DOHH2 (cell line): ENCODE data around the gene EPS15.

Source experiments
- H3F3A ChIP-seq: fragments of 200-600 bp; sonication (generic), shearing (Covaris generic); 2 replicates; pipeline ENCODE4 v1.6.0; 2016; ENCODE audit warnings: antibody characterized with exemption, mild to moderate bottlenecking; ENCODE audit not compliant: control insufficient read depth, insufficient read depth
- H3K27ac ChIP-seq: fragments of 200-600 bp; sonication (generic); 2 replicates; pipeline ENCODE4 v1.5.1; 2014; ENCODE audit warnings: low read depth, mild to moderate bottlenecking, low read length, moderate library complexity
- H3K27me3 ChIP-seq: fragments of 200-600 bp; sonication (generic); 2 replicates; pipeline ENCODE4 v1.6.1; 2014; ENCODE audit warnings: mild to moderate bottlenecking, low read length, mixed read lengths; ENCODE audit not compliant: control insufficient read depth
- H3K36me3 ChIP-seq: fragments of 200-600 bp; sonication (generic); 2 replicates; pipeline ENCODE4 v1.6.1; 2014; ENCODE audit warnings: mild to moderate bottlenecking, low read length, moderate library complexity, mixed read lengths; ENCODE audit not compliant: control insufficient read depth
- H3K4me1 ChIP-seq: fragments of 200-600 bp; sonication (generic); 2 replicates; pipeline ENCODE4 v1.6.1; 2014; ENCODE audit warnings: mild to moderate bottlenecking, low read length, mixed read lengths; ENCODE audit not compliant: control insufficient read depth
- H3K4me2 ChIP-seq: fragments of 200-600 bp; sonication (generic); 2 replicates; pipeline ENCODE4 v1.6.0; 2014; ENCODE audit warnings: mild to moderate bottlenecking, low read length, moderate library complexity
- H3K4me3 ChIP-seq: fragments of 200-600 bp; sonication (generic); 2 replicates; pipeline ENCODE4 v1.5.1; 2014; ENCODE audit warnings: mild to moderate bottlenecking, low read length, mixed read lengths
- H3K79me2 ChIP-seq: fragments of 200-600 bp; sonication (generic); 2 replicates; pipeline ENCODE4 v1.6.1; 2014; ENCODE audit warnings: mild to moderate bottlenecking, low read length, mixed read lengths; ENCODE audit not compliant: control insufficient read depth
- H3K9me2 ChIP-seq: fragments of 200-600 bp; sonication (generic); replicated peaks from 2 replicates; pipeline ENCODE4 v1.6.1; 2014; ENCODE audit warnings: mild to moderate bottlenecking, low read length, mixed read lengths; ENCODE audit not compliant: control insufficient read depth
- H3K9me3 ChIP-seq: fragments of 200-600 bp; sonication (generic); 2 replicates; pipeline ENCODE4 v1.6.1; 2014; ENCODE audit warnings: antibody characterized with exemption, low read length, mixed read lengths; ENCODE audit not compliant: control insufficient read depth, insufficient read depth
- H4K20me1 ChIP-seq: fragments of 200-600 bp; sonication (generic); 2 replicates; pipeline ENCODE4 v1.6.0; 2014; ENCODE audit warnings: low read depth, mild to moderate bottlenecking, antibody characterized with exemption, low read length, moderate library complexity; ENCODE audit not compliant: control insufficient read depth, insufficient read depth
- EZH2phosphoT487 ChIP-seq: fragments of 200-600 bp; sonication (generic); IDR thresholded peaks from 2 replicates; pipeline ENCODE4 v1.6.1; 2017; ENCODE audit warnings: borderline replicate concordance, mild to moderate bottlenecking, antibody characterized with exemption, low read length, moderate library complexity, mixed read lengths
- TF ChIP-seq, protein P1 (sequence below): fragments of 200-600 bp; sonication (generic); IDR thresholded peaks from one replicate; pipeline ENCODE4 v1.5.1; 2014; ENCODE audit warnings: antibody characterized with exemption, mild to moderate bottlenecking, low read depth, low read length; ENCODE audit not compliant: poor library complexity, severe bottlenecking

Gene EPS15

GRCh38 chr1:51515312-51515960 lies 3.6 kb downstream of the EPS15 start:
- Histone ChIP-seq H3K4me2 (peak overlapping the region; percentile 82), H3K9me2 (no peaks in the 10 kb centered on the region), H3K27me3 (no peaks in the 10 kb centered on the region), H3K79me2 (peaks cover 95% of the 10 kb centered on the region), H4K20me1 (0 out of 2 replicates have a peak, but pooled peaks cover 10% of the 10 kb centered on the region), H3K9me3 (no peaks in the 10 kb centered on the region), H3K4me3 (peak overlapping the region; percentile 95), H3F3A (peaks cover 50% of the 10 kb centered on the region), H3K4me1 (peaks cover 75% of the 10 kb centered on the region), H3K27ac (peak overlapping the region; percentile 99), H3K36me3 (peaks cover 22% of the 10 kb centered on the region)
- TF ChIP-seq, protein P1, sequence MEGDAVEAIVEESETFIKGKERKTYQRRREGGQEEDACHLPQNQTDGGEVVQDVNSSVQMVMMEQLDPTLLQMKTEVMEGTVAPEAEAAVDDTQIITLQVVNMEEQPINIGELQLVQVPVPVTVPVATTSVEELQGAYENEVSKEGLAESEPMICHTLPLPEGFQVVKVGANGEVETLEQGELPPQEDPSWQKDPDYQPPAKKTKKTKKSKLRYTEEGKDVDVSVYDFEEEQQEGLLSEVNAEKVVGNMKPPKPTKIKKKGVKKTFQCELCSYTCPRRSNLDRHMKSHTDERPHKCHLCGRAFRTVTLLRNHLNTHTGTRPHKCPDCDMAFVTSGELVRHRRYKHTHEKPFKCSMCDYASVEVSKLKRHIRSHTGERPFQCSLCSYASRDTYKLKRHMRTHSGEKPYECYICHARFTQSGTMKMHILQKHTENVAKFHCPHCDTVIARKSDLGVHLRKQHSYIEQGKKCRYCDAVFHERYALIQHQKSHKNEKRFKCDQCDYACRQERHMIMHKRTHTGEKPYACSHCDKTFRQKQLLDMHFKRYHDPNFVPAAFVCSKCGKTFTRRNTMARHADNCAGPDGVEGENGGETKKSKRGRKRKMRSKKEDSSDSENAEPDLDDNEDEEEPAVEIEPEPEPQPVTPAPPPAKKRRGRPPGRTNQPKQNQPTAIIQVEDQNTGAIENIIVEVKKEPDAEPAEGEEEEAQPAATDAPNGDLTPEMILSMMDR: no peak
- no peak for TF ChIP-seq EZH2phosphoT487

DNA sequence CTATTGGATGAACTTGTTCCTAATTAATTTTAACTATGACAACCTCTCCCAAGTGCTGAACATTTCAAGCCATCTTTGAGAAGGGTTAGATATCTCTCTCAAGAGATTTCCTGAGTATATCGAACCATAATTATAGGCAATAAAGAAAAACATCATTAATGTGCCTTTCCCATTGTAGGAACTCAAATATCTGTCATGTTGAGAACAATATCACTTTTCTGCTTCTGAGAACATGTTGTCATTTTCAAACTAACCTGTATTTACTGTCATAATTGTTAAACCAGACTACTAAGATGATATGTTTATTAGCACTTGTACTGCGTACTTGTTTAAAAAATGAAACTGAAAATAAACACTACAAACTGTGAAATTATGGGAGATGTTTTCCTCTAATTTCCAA lies 4.3 kb downstream of the EPS15 start:
- TF ChIP-seq, protein P1: no peak
- Histone ChIP-seq H3F3A (peaks cover 50% of the 10 kb centered on the region), H3K79me2 (peaks cover 95% of the 10 kb centered on the region), H3K4me1 (peaks cover 75% of the 10 kb centered on the region), H3K36me3 (peaks cover 22% of the 10 kb centered on the region), H4K20me1 (0 out of 2 replicates have a peak, but pooled peaks cover 3% of the 10 kb centered on the region), H3K4me3 (peak overlapping the region; percentile 95), H3K27me3 (no peaks in the 10 kb centered on the region), H3K4me2 (peak overlapping the region; percentile 82), H3K9me3 (no peaks in the 10 kb centered on the region), H3K27ac (peak overlapping the region; percentile 99), H3K9me2 (no peaks in the 10 kb centered on the region)

DNA sequence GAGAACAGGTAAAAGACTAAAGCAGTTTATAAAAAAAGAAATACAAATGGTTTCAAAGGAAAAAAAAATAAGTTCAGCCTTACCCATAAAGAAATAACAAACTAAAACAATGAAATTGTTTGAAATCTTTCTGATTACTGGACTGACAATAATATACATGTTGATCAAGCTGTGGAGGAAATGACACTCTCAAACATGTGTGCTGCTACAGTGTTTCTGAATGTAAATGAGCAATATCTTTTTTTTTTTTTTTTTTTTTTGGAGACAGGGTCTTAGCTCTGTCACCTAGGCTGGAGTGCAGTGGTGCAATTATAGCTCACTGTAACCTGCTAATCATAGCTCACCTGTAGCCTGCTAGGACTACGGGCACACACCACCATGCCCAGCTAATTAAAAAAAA lies 6.5 kb downstream of the EPS15 start:
- peaks cover 43% of the 10 kb centered on the region for H3F3A ChIP-seq
- no peaks in the 10 kb centered on the region for H3K9me2 ChIP-seq
- peak overlapping the region; percentile 99 for H3K27ac ChIP-seq
- peaks cover 92% of the 10 kb centered on the region for H3K4me1 ChIP-seq
- no peaks in the 10 kb centered on the region for H4K20me1 ChIP-seq
- no peaks in the 10 kb centered on the region for H3K27me3 ChIP-seq
- H3K9me3 ChIP-seq: no peaks in the 10 kb centered on the region
- peaks cover 13% of the 10 kb centered on the region for H3K36me3 ChIP-seq
- H3K4me2 ChIP-seq: peak overlapping the region; percentile 82
- peak overlapping the region; percentile 95 for H3K4me3 ChIP-seq
- TF ChIP-seq EZH2phosphoT487: no peak
- TF ChIP-seq, protein P1: no peak
- H3K79me2 ChIP-seq: peaks cover 100% of the 10 kb centered on the region
